ENCODE measurements around the gene KRTAP2-1. TPM values are rescaled to one million over a fixed set of nuclear protein-coding genes. Genes with fewer than 3 reads are reported as not detected.

The KRTAP2-1 gene
- total and polyA plus RNA-seq, 2 experiments from 2014 or later: not detected

- TF ChIP-seq, protein P1, sequence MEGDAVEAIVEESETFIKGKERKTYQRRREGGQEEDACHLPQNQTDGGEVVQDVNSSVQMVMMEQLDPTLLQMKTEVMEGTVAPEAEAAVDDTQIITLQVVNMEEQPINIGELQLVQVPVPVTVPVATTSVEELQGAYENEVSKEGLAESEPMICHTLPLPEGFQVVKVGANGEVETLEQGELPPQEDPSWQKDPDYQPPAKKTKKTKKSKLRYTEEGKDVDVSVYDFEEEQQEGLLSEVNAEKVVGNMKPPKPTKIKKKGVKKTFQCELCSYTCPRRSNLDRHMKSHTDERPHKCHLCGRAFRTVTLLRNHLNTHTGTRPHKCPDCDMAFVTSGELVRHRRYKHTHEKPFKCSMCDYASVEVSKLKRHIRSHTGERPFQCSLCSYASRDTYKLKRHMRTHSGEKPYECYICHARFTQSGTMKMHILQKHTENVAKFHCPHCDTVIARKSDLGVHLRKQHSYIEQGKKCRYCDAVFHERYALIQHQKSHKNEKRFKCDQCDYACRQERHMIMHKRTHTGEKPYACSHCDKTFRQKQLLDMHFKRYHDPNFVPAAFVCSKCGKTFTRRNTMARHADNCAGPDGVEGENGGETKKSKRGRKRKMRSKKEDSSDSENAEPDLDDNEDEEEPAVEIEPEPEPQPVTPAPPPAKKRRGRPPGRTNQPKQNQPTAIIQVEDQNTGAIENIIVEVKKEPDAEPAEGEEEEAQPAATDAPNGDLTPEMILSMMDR (conservative IDR thresholded peaks at IDR 0.05; ENCODE audit: low read depth in 2 of 2): no peak
- TF ChIP-seq EZH2phosphoT487 (IDR thresholded peaks at IDR 0.05; ENCODE audit: unreplicated experiment) (no peak), POLR2AphosphoS5 (IDR thresholded peaks at IDR 0.05; ENCODE audit: low read depth) (no peak), ZNF114 (CRISPR knock-in tag; IDR thresholded peaks at IDR 0.05) (no peak)
- TF ChIP-seq, protein P2, sequence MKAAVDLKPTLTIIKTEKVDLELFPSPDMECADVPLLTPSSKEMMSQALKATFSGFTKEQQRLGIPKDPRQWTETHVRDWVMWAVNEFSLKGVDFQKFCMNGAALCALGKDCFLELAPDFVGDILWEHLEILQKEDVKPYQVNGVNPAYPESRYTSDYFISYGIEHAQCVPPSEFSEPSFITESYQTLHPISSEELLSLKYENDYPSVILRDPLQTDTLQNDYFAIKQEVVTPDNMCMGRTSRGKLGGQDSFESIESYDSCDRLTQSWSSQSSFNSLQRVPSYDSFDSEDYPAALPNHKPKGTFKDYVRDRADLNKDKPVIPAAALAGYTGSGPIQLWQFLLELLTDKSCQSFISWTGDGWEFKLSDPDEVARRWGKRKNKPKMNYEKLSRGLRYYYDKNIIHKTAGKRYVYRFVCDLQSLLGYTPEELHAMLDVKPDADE (IDR thresholded peaks at IDR 0.05): no peak
Observed at GRCh38 chr17:41058741-41059140, 11.6 kb upstream of the KRTAP2-1 start (continued).

DNA sequence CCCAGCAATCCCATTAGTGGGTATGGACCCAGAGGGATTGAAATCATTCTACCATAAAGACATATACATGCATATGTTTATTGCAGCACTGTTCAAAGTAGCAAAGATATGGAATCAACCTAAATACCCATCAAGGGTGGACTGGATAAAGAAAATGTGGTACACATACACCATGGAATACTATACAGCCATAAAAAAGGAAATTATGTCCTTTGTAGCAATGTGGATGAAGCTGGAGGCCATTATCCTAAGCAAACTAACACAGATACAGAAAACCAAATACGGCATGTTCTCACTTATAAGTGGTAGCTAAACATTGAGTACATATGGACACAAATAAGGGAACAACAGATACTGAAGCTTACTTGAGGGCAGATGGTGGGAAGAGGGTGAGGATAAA is 10.4 kb upstream of the KRTAP2-1 start:
- Histone ChIP-seq H3K27me3 (ENCODE audit: insufficient read depth) (no peaks in the 10 kb centered on the region), H3F3A (replicated peaks; ENCODE audit: low read depth) (no peaks in the 10 kb centered on the region), H3K27ac (ENCODE audit: low read depth) (no peak overlapping the region), H3K36me3 (ENCODE audit: insufficient read depth) (no peaks in the 10 kb centered on the region), H3K9me2 (ENCODE audit: insufficient read depth) (no peaks in the 10 kb centered on the region), H4K20me1 (replicated peaks; ENCODE audit: insufficient read depth) (no peaks in the 10 kb centered on the region), H3K79me2 (replicated peaks; ENCODE audit: insufficient read depth) (no peaks in the 10 kb centered on the region), H3K4me2 (no peak overlapping the region), H2AFZ (no peak overlapping the region), H3K4me1 (ENCODE audit: insufficient read depth) (0 out of 2 replicates have a peak, but pooled peaks cover 6% of the 10 kb centered on the region), H3K4me3 (no peak overlapping the region)
- DNase-seq (ENCODE audit: low spot score): no peak
- Mint-ChIP-seq H3K27me3 (ENCODE audit: insufficient read depth, low read depth, poor library complexity) (no peaks in the 10 kb centered on the region), H3K4me3 (no peak overlapping the region), H3K36me3 (ENCODE audit: low read depth) (0 out of 3 replicates have a peak, but pooled peaks cover 3% of the 10 kb centered on the region), H3K4me1 (peaks cover 6% of the 10 kb centered on the region), H3K9me3 (peaks cover 6% of the 10 kb centered on the region; the same call in 1 of the 3 replicates), H3K27ac (no peak overlapping the region)
- no peak for ATAC-seq
- TF ChIP-seq ZNF114 (CRISPR knock-in tag; IDR thresholded peaks at IDR 0.05) (no peak), EZH2phosphoT487 (IDR thresholded peaks at IDR 0.05; ENCODE audit: unreplicated experiment) (no peak), ZNF331 (CRISPR knock-in tag; IDR thresholded peaks at IDR 0.05; ENCODE audit: low read depth) (no peak), NANOG (IDR thresholded peaks at IDR 0.05; ENCODE audit: borderline replicate concordance) (no peak), JUNB (IDR thresholded peaks at IDR 0.05; ENCODE audit: unreplicated experiment) (no peak), CREB1 (CRISPR knock-in tag; IDR thresholded peaks at IDR 0.05; ENCODE audit: low read depth) (no peak), EZH2 (IDR thresholded peaks at IDR 0.05; ENCODE audit: low read depth, unreplicated experiment) (no peak)
- TF ChIP-seq, protein P3, sequence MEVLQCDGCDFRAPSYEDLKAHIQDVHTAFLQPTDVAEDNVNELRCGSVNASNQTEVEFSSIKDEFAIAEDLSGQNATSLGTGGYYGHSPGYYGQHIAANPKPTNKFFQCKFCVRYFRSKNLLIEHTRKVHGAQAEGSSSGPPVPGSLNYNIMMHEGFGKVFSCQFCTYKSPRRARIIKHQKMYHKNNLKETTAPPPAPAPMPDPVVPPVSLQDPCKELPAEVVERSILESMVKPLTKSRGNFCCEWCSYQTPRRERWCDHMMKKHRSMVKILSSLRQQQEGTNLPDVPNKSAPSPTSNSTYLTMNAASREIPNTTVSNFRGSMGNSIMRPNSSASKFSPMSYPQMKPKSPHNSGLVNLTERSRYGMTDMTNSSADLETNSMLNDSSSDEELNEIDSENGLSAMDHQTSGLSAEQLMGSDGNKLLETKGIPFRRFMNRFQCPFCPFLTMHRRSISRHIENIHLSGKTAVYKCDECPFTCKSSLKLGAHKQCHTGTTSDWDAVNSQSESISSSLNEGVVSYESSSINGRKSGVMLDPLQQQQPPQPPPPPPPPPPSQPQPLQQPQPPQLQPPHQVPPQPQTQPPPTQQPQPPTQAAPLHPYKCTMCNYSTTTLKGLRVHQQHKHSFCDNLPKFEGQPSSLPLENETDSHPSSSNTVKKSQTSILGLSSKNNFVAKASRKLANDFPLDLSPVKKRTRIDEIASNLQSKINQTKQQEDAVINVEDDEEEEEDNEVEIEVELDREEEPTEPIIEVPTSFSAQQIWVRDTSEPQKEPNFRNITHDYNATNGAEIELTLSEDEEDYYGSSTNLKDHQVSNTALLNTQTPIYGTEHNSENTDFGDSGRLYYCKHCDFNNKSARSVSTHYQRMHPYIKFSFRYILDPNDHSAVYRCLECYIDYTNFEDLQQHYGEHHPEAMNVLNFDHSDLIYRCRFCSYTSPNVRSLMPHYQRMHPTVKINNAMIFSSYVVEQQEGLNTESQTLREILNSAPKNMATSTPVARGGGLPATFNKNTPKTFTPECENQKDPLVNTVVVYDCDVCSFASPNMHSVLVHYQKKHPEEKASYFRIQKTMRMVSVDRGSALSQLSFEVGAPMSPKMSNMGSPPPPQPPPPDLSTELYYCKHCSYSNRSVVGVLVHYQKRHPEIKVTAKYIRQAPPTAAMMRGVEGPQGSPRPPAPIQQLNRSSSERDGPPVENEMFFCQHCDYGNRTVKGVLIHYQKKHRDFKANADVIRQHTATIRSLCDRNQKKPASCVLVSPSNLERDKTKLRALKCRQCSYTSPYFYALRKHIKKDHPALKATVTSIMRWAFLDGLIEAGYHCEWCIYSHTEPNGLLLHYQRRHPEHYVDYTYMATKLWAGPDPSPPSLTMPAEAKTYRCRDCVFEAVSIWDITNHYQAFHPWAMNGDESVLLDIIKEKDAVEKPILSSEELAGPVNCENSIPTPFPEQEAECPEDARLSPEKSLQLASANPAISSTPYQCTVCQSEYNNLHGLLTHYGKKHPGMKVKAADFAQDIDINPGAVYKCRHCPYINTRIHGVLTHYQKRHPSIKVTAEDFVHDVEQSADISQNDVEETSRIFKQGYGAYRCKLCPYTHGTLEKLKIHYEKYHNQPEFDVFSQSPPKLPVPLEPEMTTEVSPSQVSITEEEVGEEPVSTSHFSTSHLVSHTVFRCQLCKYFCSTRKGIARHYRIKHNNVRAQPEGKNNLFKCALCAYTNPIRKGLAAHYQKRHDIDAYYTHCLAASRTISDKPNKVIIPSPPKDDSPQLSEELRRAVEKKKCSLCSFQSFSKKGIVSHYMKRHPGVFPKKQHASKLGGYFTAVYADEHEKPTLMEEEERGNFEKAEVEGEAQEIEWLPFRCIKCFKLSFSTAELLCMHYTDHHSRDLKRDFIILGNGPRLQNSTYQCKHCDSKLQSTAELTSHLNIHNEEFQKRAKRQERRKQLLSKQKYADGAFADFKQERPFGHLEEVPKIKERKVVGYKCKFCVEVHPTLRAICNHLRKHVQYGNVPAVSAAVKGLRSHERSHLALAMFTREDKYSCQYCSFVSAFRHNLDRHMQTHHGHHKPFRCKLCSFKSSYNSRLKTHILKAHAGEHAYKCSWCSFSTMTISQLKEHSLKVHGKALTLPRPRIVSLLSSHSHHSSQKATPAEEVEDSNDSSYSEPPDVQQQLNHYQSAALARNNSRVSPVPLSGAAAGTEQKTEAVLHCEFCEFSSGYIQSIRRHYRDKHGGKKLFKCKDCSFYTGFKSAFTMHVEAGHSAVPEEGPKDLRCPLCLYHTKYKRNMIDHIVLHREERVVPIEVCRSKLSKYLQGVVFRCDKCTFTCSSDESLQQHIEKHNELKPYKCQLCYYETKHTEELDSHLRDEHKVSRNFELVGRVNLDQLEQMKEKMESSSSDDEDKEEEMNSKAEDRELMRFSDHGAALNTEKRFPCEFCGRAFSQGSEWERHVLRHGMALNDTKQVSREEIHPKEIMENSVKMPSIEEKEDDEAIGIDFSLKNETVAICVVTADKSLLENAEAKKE (CRISPR knock-in tag; IDR thresholded peaks at IDR 0.05): no peak
- TF ChIP-seq, protein P1 (conservative IDR thresholded peaks at IDR 0.05; ENCODE audit: low read depth in 2 of 2): no peak

Measured in GM23338 (cell line).